IgD-negative memory B cell (primary cell): ENCODE results near the gene PTCHD4. TPM values are rescaled to one million over a fixed set of nuclear protein-coding genes. Genes with fewer than 3 reads are reported as not detected.
A peak's percentile ranks its signal among the peaks of the same experiment; 100 is the strongest.

Source experiments
- H3K27ac Mint-ChIP-seq, 3 donors: one replicate each; pipeline ENCODE4 v1.8.0; 2020 to 2022; ENCODE audit warnings: mild to moderate bottlenecking in 3 of 3, mixed read lengths in 3 of 3, moderate library complexity in 1 of 3
- H3K27me3 Mint-ChIP-seq: one replicate; pipeline ENCODE4 v1.8.0; 2021; ENCODE audit warnings: mixed read lengths
- H3K36me3 Mint-ChIP-seq: one replicate; pipeline ENCODE4 v1.8.0; 2020; ENCODE audit warnings: mild to moderate bottlenecking, mixed read lengths
- H3K4me1 Mint-ChIP-seq, 3 donors: one replicate each; pipeline ENCODE4 v1.8.0; 2020 to 2022; ENCODE audit warnings: mixed read lengths in 3 of 3, mild to moderate bottlenecking in 1 of 3
- H3K4me3 Mint-ChIP-seq, 4 donors: one replicate each; pipeline ENCODE4 v1.8.0; 2020 to 2022; ENCODE audit warnings: mild to moderate bottlenecking in 4 of 4, mixed read lengths in 4 of 4, moderate library complexity in 3 of 4
- H3K9me3 Mint-ChIP-seq, 3 donors: one replicate each; pipeline ENCODE4 v1.8.0; 2020 to 2021; ENCODE audit warnings: mixed read lengths in 3 of 3, mild to moderate bottlenecking in 1 of 3
- polyA plus RNA-seq: library from polyadenylated mRNA; unstranded; fragments of 300-500 nt; fragmentation: Illumina TruSeq; gene quantifications from one replicate; pipeline ENCODE4 v1.2.3, GENCODE V29; 2021

Gene PTCHD4
- polyA plus RNA-seq, 1 donor from 2014 or later: not detected

DNA sequence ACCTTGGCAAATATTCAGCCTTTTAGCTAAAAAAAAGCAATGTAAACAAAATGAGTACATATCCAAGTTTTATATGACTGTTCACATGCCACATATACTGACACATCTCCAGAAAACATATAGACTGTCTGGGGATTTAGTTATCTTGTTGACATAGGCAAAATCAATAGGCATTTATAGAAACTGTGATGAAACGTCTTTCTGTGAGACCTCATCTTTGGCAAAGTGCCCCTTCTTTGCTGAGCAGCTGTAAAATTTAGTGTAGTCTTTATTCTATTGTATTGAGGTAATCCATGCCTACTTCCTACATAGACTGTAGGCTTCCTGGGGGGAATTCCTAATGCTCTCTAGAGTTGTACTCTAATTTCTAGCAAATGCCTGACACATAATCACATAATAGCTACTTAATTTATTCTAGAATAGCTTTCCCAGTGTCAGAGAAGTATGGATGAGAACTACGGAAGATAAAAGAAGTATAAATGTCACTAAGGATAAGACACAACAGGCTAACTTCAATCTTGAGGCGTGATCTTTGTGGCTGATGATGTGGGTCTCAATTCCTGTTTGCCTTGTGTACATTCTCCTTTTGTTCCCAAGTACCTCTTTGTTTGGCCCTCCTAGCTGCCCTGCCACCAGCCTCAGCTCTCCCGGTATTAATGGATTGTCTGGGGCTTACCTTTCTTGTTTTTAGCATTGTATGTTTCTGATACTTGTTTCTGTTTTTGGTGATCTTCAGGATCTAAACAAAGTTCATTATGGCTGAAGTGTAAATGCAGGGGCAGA, 30.6 kb downstream of the PTCHD4 start:
- no peaks in the 10 kb centered on the region for H3K36me3 Mint-ChIP-seq
- H3K27me3 Mint-ChIP-seq: no peaks in the 10 kb centered on the region
- H3K27ac Mint-ChIP-seq: no peak overlapping the region
- H3K4me1 Mint-ChIP-seq: no peaks in the 10 kb centered on the region
- H3K4me3 Mint-ChIP-seq: no peak overlapping the region
- H3K9me3 Mint-ChIP-seq: peaks cover 0 to 6% (median 0%) of the 10 kb centered on the region in 3 donors

DNA sequence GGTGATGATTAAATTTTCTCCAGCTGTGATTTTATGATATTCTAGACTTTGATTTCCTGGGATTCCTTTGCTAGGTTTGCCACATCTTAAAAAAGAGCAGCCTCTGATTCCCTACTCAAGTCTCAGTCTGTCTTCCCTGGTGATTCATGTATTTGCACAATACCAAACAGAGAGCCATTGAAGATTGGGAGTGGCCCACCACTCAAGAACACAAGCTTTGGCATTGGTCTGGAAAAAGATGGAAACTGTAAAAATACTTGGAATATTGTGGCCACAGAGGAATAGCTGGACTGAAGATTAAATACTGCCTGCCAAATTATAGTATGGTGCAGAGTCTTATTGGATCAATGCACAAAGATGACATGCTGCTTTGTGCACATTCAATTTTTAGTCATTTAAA, 32.9 kb downstream of the PTCHD4 start:
- no peak overlapping the region for H3K4me3 Mint-ChIP-seq
- peaks cover 0 to 6% (median 0%) of the 10 kb centered on the region in 3 donors for H3K9me3 Mint-ChIP-seq
- H3K27me3 Mint-ChIP-seq: no peaks in the 10 kb centered on the region
- H3K27ac Mint-ChIP-seq: no peak overlapping the region
- no peaks in the 10 kb centered on the region for H3K36me3 Mint-ChIP-seq
- no peaks in the 10 kb centered on the region for H3K4me1 Mint-ChIP-seq

DNA sequence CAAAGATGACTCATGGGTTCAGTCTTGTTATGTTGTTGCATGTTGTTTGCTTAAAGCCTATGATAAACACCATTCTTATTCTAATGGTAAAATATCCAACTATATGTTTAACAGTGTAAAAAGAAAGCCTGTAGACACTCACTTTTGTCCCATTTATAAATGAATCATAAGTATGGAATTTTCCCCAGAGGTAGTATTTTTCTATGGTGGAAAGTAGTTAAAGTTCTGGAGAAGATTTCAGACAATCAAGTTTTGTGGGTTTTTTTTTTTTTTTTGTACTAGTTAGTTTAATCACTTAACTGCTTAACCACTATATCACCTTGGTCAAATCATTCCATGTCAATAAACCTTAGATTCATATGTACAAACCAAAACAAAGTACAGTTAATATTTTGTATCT, 35.8 kb downstream of the PTCHD4 start:
- Mint-ChIP-seq H3K9me3 (peaks cover 0 to 6% (median 2%) of the 10 kb centered on the region in 3 donors), H3K4me1 (peaks cover 0 to 2% (median 0%) of the 10 kb centered on the region in 3 donors), H3K27me3 (no peaks in the 10 kb centered on the region), H3K27ac (no peak overlapping the region), H3K36me3 (no peaks in the 10 kb centered on the region), H3K4me3 (no peak overlapping the region)

DNA sequence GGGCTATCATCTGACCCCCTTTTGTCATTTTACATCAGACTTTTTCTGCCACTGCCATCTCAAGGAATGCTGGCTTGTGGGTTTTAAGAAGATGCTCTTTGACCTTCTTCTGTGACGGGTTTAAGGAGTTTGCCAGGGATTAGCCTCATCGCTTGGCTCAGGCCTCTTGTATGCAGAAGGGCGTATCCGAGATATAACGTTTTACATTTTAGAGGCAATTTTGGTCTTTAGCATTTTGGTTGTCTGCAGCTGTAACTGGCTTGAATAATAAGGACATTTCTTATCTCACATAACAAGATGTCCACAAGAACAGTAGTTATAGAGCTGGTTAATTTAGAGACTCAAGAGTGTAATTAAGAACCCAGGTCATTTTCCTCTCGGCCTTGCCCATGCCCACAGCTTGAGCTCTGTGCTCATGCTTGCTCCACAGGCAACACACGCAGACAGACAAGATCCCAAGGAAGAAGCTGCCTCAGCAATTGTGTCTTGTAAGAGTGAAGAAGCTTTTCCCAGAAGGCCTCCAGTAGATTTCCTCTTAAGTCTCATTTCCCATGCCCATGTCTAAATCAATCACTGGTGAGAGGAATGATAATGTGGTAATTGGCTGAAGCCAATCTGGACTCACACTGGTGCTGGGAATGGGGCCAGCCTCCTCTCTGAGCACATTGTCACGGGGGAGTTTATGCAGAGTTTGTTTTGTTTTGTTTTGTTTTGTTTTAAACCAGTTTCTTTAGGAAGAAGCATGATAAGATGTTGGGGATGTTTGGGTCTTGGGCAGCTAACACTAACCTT, 36.8 kb downstream of the PTCHD4 start:
- no peak overlapping the region for H3K27ac Mint-ChIP-seq
- H3K9me3 Mint-ChIP-seq: peaks cover 0 to 6% (median 2%) of the 10 kb centered on the region in 3 donors
- no peaks in the 10 kb centered on the region for H3K36me3 Mint-ChIP-seq
- H3K27me3 Mint-ChIP-seq: peaks cover 7% of the 10 kb centered on the region
- H3K4me1 Mint-ChIP-seq: peaks cover 0 to 2% (median 0%) of the 10 kb centered on the region in 3 donors
- no peak overlapping the region for H3K4me3 Mint-ChIP-seq

DNA sequence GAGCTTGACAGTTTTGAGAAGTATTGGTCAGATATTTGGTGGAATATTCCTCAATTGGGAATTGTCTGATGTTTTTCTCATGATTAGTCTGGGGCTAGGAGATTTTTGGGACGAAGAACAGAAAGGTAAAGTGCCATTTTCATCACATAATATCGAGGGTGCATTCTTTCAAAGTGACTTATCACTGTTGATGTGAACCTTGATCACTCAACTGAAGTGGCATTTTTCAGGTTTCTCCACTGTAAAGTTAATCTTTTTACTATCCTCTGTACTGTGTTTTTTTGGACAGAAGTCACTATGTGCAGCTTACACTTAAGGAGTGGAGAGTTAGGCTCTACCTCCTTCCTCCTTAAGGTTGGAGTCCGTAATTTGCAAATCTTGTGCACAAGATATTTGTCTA, 39.2 kb downstream of the PTCHD4 start:
- H3K27ac Mint-ChIP-seq: no peak overlapping the region
- no peak overlapping the region for H3K4me3 Mint-ChIP-seq
- H3K4me1 Mint-ChIP-seq: peaks cover 0 to 2% (median 0%) of the 10 kb centered on the region in 3 donors
- peaks cover 0 to 2% (median 2%) of the 10 kb centered on the region in 3 donors for H3K9me3 Mint-ChIP-seq
- peaks cover 12% of the 10 kb centered on the region for H3K27me3 Mint-ChIP-seq
- H3K36me3 Mint-ChIP-seq: no peaks in the 10 kb centered on the region

DNA sequence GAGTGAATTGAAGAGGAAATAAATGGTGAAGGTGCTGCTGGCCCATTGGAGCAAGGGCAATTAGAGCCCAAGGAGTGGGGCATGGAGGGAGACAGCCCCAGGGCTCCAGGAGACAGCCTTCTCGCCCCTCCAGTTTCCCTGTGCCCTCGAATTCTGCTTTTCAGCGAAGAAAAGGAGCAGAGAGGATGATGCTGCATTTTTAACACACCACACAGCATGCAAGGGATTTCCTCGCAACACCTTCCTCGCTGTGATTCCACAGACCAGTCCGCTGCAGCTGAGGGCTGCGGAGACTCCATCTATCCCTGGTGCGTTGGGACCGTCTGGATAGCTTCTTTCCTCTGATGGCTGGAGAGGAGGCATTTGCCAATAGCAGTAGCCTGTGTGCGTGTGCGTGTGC, 41.7 kb downstream of the PTCHD4 start:
- Mint-ChIP-seq H3K27ac (no peak overlapping the region), H3K36me3 (no peaks in the 10 kb centered on the region), H3K27me3 (peaks cover 12% of the 10 kb centered on the region), H3K4me1 (peaks cover 0 to 2% (median 0%) of the 10 kb centered on the region in 3 donors), H3K9me3 (peaks cover 0 to 2% (median 0%) of the 10 kb centered on the region in 3 donors), H3K4me3 (peak overlapping the region in 1 of 4 donors; percentile 49)

DNA sequence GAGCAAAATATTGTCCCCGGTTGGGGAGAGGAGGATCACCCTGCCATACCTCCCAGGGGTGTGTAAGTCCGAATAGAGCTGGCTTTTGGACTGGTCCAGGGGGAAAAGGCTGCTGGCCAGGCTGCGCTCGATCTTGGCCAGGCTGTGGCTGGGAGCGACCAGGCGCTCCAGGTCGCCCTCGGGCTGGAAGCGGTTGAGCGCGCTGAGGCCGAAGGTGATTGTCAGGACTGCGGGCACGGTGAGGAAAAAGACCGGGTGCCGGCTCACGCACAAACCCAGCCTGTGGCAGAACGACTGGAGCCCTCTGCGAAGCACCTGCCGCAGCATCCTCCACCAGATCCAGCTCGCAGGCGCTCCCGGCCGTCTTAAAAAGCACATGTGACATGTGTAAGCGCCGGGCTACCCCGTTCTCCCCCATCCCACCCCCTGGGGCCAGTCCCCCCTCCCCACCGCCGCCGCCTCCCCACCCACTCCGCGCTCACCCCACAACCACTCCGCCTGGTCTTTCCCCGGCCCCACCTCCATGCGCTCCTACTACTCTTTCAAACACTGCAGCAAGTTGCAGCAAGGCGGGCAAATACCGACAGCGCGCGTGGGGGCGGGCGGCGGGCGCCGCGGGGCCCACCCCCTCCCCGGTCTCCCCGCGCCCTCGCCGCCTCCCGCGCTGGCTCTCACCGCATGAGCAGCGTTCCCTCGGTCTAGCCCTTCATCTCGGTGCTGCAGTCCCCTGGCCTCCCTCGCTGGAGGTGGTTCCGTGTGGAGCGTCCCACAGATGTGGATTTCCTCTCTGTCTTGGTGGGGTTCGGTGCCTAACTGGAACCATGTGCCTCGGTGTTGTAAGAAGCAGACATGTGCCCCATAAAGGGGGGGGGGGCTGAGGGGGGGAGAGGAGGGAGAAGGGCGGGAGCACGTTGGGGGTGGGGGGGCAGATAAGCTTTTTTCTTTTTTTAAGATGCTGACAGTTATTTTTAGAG, 42.4 kb downstream of the PTCHD4 start:
- Mint-ChIP-seq H3K4me3 (no peak overlapping the region), H3K27ac (no peak overlapping the region), H3K9me3 (peaks cover 0 to 2% (median 0%) of the 10 kb centered on the region in 3 donors), H3K36me3 (no peaks in the 10 kb centered on the region), H3K27me3 (peaks cover 12% of the 10 kb centered on the region), H3K4me1 (peaks cover 0 to 2% (median 0%) of the 10 kb centered on the region in 3 donors)

DNA sequence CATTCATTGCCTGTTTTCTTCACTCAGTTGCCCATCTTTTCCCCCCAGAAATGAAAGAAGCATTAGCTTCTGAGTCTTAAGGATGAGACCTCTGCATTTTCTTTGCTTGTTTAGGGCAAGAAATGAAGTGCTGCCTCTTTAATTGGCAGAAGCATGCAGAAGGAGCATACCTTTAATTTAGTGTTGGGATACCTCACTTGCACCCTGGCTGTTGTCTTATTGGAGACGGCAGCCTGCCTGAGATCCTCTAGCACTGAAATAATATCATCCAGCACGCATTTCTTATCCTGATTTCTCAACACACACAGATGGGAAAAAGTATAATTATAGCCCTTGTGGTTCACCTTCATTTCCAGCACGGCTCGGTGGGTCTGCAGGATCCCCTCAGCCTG, 43.1 kb downstream of the PTCHD4 start:
- Mint-ChIP-seq H3K36me3 (no peaks in the 10 kb centered on the region), H3K4me3 (peak overlapping the region in 1 of 4 donors; percentile 74), H3K4me1 (peaks cover 0 to 2% (median 0%) of the 10 kb centered on the region in 3 donors), H3K27me3 (peaks cover 12% of the 10 kb centered on the region), H3K9me3 (peaks cover 0 to 2% (median 0%) of the 10 kb centered on the region in 3 donors), H3K27ac (no peak overlapping the region)

DNA sequence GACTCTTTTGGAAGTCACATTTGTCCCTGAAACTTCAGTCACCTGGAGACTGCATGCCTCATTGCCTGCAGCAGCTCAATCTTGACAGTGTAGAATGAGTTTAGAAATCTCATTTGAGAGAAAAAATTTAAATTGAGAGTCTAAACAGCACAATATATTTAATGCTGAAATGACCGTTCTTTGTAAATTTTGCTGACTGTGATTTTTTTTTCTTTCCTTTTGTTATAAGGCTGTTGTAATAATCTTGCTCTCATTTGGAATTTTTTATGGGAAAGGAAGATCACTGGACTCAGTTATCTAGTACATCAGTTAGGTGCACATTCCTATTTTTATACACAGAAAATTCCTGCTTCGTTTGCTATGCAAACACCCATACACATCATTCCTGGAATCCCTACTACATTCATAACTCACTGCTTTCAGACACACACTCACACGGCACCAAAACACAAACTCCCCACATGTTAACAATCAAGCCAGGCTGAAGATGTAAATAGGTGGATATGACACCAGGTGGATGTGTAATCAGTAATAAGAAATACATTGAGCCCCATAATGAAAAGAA, 43.8 kb downstream of the PTCHD4 start:
- no peak overlapping the region for H3K4me3 Mint-ChIP-seq
- peaks cover 12% of the 10 kb centered on the region for H3K27me3 Mint-ChIP-seq
- no peak overlapping the region for H3K27ac Mint-ChIP-seq
- peaks cover 0 to 2% (median 0%) of the 10 kb centered on the region in 3 donors for H3K4me1 Mint-ChIP-seq
- H3K36me3 Mint-ChIP-seq: no peaks in the 10 kb centered on the region
- H3K9me3 Mint-ChIP-seq: peaks cover 0 to 2% (median 0%) of the 10 kb centered on the region in 3 donors

DNA sequence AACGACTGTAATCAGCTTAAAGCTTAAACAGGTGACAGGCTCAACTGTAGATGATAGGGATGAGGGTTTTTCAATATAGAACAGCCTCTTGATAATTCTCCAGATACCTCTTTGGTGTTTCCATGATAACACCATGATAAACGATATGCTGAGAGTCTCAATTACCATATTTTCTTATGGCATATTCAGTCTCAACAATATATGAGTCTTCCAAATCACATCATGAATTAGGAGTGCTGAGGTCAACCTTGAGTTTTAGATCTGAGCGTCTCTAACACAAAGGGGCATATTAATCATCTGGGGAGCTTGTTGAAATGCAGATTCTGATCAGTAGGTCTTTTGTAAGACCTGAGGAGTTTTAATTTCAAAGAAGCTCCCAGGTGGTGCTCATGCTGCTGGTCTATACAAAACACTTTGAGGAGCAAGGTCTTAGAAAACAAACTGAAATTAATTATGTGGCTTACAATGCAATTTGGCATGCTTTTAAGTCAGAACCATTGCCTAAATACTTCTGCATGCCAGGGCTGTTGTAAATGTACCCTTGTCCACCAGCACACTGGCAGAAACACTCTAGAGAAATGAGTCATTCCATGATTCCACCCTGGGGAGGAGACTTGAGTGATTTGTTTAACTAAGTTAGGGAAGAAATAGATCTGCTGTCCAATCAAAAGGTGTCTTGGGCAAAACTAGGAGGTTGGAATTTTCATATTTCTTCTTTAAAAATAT, 49.6 kb downstream of the PTCHD4 start:
- Mint-ChIP-seq H3K27me3 (no peaks in the 10 kb centered on the region), H3K9me3 (peaks cover 0 to 6% (median 3%) of the 10 kb centered on the region in 3 donors), H3K4me1 (no peaks in the 10 kb centered on the region), H3K27ac (peak overlapping the region in 1 of 3 donors; percentile 28), H3K4me3 (no peak overlapping the region), H3K36me3 (no peaks in the 10 kb centered on the region)
